Chondrocyte (in vitro differentiated cells): Measurements from ENCODE around the gene CRISPLD2. TPM values are rescaled to one million over a fixed set of nuclear protein-coding genes. Genes with fewer than 3 reads are reported as not detected.

Experiments used
- DNase-seq: peaks from one replicate; pipeline ENCODE4 v3.0.0; 2021; ENCODE audit warnings: mixed read lengths, low spot score
- H3K27ac Mint-ChIP-seq: one replicate; pipeline ENCODE4 v1.8.0; 2021; ENCODE audit warnings: mild to moderate bottlenecking, moderate library complexity, mixed read lengths; ENCODE audit not compliant: unreplicated experiment
- H3K27me3 Mint-ChIP-seq: 2 replicates; pipeline ENCODE4 v1.8.0; 2021; ENCODE audit warnings: low read depth, mixed read lengths
- H3K36me3 Mint-ChIP-seq: 2 replicates; pipeline ENCODE4 v1.8.0; 2021; ENCODE audit warnings: low read depth, mixed read lengths
- H3K4me1 Mint-ChIP-seq: 2 replicates; pipeline ENCODE4 v1.8.0; 2021; ENCODE audit warnings: low read depth, mild to moderate bottlenecking, mixed read lengths
- H3K4me3 Mint-ChIP-seq: one replicate; pipeline ENCODE4 v1.8.0; 2021; ENCODE audit warnings: mild to moderate bottlenecking, moderate library complexity, mixed read lengths; ENCODE audit not compliant: unreplicated experiment
- H3K9me3 Mint-ChIP-seq: 2 replicates; pipeline ENCODE4 v1.8.0; 2021; ENCODE audit warnings: low read depth, mixed read lengths
- total RNA-seq: library from RNA; stranded (reverse); gene quantifications from 3 replicates; pipeline ENCODE4 v1.2.1, GENCODE V29; 2021
- TF ChIP-seq, protein P1 (sequence below): fragments of 200-600 bp; sonication (generic); IDR thresholded peaks from 2 replicates; pipeline ENCODE4 v1.5.0; 2021; ENCODE audit warnings: antibody characterized with exemption, mild to moderate bottlenecking, moderate library complexity

CRISPLD2 gene
- total RNA-seq, 1 donor from 2014 or later = 12.1 TPM

DNA sequence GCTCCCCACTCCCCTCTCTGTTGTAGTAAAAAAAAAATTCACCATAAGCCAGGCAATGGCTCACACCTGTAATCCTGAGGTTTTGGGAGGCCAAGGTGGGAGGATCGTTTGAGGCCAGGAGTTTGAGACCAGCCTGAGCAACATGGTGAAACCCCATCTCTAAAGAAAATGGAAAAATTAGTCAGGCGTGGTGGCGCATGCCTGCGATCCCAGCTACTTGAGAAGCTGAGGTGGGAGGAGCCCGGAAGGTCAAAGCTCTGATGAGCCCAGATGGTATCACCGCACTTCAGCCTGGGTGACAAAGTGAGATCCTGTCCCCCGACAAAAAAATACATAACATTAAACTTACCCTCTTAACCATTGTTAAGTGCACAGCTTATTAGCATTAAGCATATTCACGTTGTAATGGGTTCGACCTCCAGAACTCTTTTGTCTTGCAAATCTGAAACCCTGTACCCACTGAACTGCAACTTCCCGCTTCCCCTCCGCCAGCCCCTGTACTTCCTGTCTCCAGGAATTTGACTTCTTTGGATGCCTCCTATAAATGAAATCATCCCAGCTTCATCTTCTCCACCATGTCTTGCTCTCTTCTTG is 66.8 kb downstream of the CRISPLD2 start:
- peaks cover 6% of the 10 kb centered on the region for H3K36me3 Mint-ChIP-seq
- no peaks in the 10 kb centered on the region for H3K27me3 Mint-ChIP-seq
- TF ChIP-seq, protein P1, sequence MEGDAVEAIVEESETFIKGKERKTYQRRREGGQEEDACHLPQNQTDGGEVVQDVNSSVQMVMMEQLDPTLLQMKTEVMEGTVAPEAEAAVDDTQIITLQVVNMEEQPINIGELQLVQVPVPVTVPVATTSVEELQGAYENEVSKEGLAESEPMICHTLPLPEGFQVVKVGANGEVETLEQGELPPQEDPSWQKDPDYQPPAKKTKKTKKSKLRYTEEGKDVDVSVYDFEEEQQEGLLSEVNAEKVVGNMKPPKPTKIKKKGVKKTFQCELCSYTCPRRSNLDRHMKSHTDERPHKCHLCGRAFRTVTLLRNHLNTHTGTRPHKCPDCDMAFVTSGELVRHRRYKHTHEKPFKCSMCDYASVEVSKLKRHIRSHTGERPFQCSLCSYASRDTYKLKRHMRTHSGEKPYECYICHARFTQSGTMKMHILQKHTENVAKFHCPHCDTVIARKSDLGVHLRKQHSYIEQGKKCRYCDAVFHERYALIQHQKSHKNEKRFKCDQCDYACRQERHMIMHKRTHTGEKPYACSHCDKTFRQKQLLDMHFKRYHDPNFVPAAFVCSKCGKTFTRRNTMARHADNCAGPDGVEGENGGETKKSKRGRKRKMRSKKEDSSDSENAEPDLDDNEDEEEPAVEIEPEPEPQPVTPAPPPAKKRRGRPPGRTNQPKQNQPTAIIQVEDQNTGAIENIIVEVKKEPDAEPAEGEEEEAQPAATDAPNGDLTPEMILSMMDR = no peak
- H3K27ac Mint-ChIP-seq = no peak overlapping the region
- peaks cover 3% of the 10 kb centered on the region for H3K9me3 Mint-ChIP-seq
- H3K4me1 Mint-ChIP-seq = peaks cover 13% of the 10 kb centered on the region
- DNase-seq = no peak
- H3K4me3 Mint-ChIP-seq = no peak overlapping the region

DNA sequence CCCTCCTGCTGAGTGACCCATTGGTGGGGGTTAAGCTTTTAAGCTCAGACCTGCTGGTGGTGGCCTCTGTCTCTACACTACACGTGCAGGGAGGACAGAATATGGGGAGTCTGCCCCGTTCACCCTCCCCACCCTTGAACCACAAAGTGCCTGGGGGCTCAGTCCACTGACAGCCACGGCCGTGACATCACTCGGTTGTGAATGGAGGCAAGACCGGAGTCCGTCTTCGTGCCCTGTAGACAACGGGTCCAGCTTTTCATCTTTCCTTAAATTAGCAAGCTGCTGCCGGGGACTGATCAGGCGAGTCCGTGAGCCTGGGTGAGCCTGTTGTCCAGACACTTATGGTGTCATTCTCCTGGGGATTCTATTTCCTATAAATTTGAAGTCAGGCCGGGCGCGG is 67.4 kb downstream of the CRISPLD2 start:
- peaks cover 3% of the 10 kb centered on the region for H3K36me3 Mint-ChIP-seq
- peaks cover 8% of the 10 kb centered on the region for H3K4me1 Mint-ChIP-seq
- no peak overlapping the region for H3K4me3 Mint-ChIP-seq
- no peaks in the 10 kb centered on the region for H3K9me3 Mint-ChIP-seq
- no peak overlapping the region for H3K27ac Mint-ChIP-seq
- no peak for DNase-seq
- no peaks in the 10 kb centered on the region for H3K27me3 Mint-ChIP-seq
- TF ChIP-seq, protein P1 = no peak

DNA sequence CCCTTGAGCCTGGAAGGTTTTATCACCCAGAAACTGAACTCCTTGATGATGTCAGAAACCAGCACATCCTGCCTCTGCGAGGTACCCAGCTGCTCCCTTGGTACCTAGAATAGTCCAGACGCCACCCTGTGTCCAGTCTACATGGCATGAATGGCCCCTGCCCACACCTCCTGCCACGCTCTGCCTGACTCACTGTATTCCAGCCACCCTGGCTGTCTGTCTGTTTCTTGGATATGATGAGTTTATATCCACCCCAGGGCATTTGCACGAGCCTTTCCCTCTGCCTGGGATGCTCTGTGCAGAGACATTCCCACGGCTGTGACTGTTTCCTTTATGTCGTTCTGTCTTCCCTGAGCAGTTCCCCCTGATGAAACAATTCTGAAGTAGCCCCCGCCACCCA is 68.7 kb downstream of the CRISPLD2 start:
- Mint-ChIP-seq H3K27ac (no peak overlapping the region), H3K9me3 (no peaks in the 10 kb centered on the region)
- no peak for DNase-seq

DNA sequence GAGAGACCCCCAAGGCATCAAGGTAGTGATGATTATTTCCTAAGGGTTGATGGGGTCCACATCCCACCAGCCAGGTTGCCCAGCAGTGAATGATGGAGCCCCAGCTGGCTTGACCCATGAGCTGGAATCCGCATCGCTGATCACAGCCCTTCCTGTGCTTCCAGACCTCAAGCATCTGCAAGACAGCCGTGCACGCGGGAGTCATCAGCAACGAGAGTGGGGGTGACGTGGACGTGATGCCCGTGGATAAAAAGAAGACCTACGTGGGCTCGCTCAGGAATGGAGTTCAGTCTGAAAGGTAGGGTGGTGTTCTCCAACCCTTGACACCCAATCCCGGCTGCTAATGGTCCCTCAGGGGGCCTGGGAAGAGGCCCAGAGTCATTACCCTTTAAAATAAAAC is 69.3 kb downstream of the CRISPLD2 start:
- TF ChIP-seq, protein P1 = no peak
- no peak for DNase-seq
- peaks cover 2% of the 10 kb centered on the region for H3K27me3 Mint-ChIP-seq
- H3K9me3 Mint-ChIP-seq = peaks cover 2% of the 10 kb centered on the region
- no peak overlapping the region for H3K27ac Mint-ChIP-seq
- H3K4me3 Mint-ChIP-seq = no peak overlapping the region
- H3K36me3 Mint-ChIP-seq = peaks cover under 1% of the 10 kb centered on the region
- peaks cover 3% of the 10 kb centered on the region for H3K4me1 Mint-ChIP-seq

More for the DNA sequence above, 68.7 kb downstream of the CRISPLD2 start:
- H3K36me3 Mint-ChIP-seq = peaks cover 1% of the 10 kb centered on the region
- peaks cover 4% of the 10 kb centered on the region for H3K4me1 Mint-ChIP-seq
- no peak overlapping the region for H3K4me3 Mint-ChIP-seq
- H3K27me3 Mint-ChIP-seq = no peaks in the 10 kb centered on the region
- TF ChIP-seq, protein P1 = no peak

DNA sequence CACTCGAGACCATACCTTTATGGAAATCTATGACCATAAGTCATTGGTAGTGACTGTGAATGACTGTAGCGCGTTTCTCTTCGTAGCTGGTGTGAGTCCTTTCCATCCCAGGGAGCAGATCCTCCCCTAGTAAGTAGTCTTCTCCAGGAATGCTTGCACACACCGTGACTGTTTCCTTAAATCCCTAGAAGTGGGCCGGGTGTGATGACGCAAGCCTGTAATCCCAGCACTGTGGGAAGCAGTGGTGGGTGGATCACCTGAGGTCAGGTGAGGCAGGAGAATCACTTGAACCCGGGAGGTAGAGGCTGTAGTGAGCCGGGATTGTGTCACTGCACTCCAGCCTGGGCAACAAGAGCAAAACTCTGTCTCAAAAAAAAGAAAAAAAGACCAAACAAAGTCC is 70.6 kb downstream of the CRISPLD2 start:
- Mint-ChIP-seq H3K9me3 (peaks cover 6% of the 10 kb centered on the region), H3K36me3 (no peaks in the 10 kb centered on the region), H3K27me3 (peaks cover 4% of the 10 kb centered on the region), H3K27ac (no peak overlapping the region), H3K4me3 (no peak overlapping the region), H3K4me1 (no peaks in the 10 kb centered on the region)
- no peak for DNase-seq
- TF ChIP-seq, protein P1 = no peak
